Medulla oblongata (tissue), 1 donor: ENCODE data around the gene ARHGEF2.

Experiments used
- DNase-seq: peaks from one replicate; pipeline ENCODE4 v3.0.0-alpha.2; 2015; ENCODE audit errors: extremely low spot score

ARHGEF2 gene

GRCh38 chr1:155912056-155912536 lies 66.3 kb downstream of the ARHGEF2 start:
- DNase-seq: no peak

GRCh38 chr1:155911156-155912055 lies 66.9 kb downstream of the ARHGEF2 start, which contains the start of gene RIT1:
Gene RIT1, minus strand, starts transcription at chr1:155911349. Its CDS starts 588 bp downstream, at chr1:155910761.
- peak; percentile 89 for DNase-seq

GRCh38 chr1:155910621-155911121 lies 67.7 kb downstream of the ARHGEF2 start:
- DNase-seq: peak; percentile 64

- DNase-seq: peak; percentile 64
Measured at GRCh38 chr1:155909894-155910293, 68.5 kb downstream of the ARHGEF2 start.

GRCh38 chr1:155904261-155904660 lies 74.1 kb downstream of the ARHGEF2 start:
- DNase-seq: no peak

GRCh38 chr1:155900161-155900560 lies 78.2 kb downstream of the ARHGEF2 start:
- DNase-seq: no peak

GRCh38 chr1:155899683-155900082 lies 78.7 kb downstream of the ARHGEF2 start:
- no peak for DNase-seq

GRCh38 chr1:155898888-155899287 lies 79.5 kb downstream of the ARHGEF2 start:
- DNase-seq: no peak

GRCh38 chr1:155897746-155898145 lies 80.6 kb downstream of the ARHGEF2 start:
- DNase-seq: no peak
